G401.6 (cell line): ENCODE measurements around the gene SLC17A4.

Experiments
- FAIRE-seq: peaks from 2 replicates; lab custom pipeline; 2012; peaks lifted over from hg19 to GRCh38; lab: Jason Lieb, UNC

Gene SLC17A4

DNA sequence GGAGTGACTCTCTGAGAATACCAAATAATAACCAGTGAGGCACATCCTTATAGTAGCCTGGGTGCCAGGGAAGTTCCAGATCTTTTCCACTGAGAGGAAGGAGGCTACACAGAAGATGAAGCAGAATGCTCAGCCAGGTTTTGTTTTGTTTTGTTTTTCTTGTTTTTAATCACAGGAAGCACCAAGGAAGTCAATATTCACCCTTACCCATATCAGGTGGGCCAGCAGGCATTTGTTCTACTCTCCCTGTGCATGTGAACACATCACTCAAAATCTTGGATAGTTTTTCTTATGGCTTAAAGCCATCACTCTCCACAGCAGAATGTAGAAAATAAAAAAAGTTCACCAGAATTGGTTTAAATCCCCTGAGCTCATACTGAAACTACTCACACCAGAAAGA lies 66.8 kb downstream of the SLC17A4 start:
- FAIRE-seq, result no peak

DNA sequence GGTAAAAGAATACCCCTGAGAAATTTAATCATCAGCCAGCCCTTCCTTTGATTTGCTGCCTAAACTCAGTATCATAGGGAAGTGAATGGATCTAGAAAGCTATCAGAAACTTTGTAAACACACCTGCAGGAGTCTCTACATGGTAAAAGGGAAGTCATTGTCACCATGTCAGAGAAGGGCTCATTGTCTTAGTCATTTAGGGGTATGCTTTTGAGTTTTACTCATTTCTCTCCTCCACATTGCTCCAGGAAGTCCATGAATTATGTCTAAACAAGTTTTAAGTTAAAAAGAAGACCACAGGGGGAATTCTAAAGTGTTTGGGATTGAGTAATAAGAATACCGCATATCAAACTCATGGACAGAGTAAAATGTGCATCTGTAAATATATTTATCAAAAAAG lies 74.8 kb downstream of the SLC17A4 start:
- no peak for FAIRE-seq

DNA sequence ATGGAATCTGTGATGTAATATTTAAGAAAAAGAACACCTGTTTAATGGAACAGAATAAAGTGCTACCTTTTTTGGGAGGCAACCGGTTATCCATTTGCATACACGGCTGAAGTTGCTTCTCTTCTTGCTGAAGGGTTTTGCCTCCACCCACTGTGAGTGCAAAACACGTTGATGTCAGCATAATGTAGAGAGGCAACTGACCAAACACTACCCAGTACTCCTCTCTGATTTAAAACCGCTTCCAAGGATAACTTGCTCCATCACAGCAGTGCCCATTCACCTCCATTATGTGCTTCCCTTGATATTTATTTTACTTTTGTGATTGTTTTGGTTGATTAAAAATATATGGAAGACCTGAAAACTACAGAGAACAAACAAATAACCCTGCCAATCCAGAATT lies 75.9 kb downstream of the SLC17A4 start:
- FAIRE-seq, result no peak
